GM12801 (cell line): ENCODE results near the gene SH3RF3.

ENCODE experiments used
- TF ChIP-seq, protein P1 (sequence below): IDR thresholded peaks from one replicate; pipeline ENCODE4 v1.5.1; 2011; ENCODE audit warnings: control low read depth; ENCODE audit not compliant: insufficient read length; ENCODE audit errors: extremely low read depth

SH3RF3 gene

GRCh38 chr2:109478906-109479493 is 350.0 kb downstream of the SH3RF3 start:
- TF ChIP-seq, protein P1, sequence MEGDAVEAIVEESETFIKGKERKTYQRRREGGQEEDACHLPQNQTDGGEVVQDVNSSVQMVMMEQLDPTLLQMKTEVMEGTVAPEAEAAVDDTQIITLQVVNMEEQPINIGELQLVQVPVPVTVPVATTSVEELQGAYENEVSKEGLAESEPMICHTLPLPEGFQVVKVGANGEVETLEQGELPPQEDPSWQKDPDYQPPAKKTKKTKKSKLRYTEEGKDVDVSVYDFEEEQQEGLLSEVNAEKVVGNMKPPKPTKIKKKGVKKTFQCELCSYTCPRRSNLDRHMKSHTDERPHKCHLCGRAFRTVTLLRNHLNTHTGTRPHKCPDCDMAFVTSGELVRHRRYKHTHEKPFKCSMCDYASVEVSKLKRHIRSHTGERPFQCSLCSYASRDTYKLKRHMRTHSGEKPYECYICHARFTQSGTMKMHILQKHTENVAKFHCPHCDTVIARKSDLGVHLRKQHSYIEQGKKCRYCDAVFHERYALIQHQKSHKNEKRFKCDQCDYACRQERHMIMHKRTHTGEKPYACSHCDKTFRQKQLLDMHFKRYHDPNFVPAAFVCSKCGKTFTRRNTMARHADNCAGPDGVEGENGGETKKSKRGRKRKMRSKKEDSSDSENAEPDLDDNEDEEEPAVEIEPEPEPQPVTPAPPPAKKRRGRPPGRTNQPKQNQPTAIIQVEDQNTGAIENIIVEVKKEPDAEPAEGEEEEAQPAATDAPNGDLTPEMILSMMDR = no peak

DNA sequence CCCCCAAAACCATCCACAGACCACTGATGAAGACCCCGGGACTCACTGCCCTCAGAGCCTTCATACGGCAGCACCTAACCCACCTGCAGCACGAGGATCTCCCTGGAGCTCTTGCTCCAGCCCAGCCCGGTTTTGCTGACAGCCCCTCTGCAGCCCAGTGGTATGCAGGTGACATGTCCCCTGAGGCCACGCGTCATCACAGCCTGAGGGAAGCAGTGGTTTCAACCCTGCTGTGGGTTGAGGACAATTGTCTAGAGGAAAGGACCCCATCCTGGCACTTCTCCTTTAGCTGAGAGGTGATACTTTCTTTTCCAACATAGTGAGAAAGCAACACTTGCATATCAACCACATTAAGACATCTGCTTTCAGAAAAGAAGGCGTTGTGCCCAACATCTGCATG is 350.8 kb downstream of the SH3RF3 start:
- TF ChIP-seq, protein P1 = no peak

DNA sequence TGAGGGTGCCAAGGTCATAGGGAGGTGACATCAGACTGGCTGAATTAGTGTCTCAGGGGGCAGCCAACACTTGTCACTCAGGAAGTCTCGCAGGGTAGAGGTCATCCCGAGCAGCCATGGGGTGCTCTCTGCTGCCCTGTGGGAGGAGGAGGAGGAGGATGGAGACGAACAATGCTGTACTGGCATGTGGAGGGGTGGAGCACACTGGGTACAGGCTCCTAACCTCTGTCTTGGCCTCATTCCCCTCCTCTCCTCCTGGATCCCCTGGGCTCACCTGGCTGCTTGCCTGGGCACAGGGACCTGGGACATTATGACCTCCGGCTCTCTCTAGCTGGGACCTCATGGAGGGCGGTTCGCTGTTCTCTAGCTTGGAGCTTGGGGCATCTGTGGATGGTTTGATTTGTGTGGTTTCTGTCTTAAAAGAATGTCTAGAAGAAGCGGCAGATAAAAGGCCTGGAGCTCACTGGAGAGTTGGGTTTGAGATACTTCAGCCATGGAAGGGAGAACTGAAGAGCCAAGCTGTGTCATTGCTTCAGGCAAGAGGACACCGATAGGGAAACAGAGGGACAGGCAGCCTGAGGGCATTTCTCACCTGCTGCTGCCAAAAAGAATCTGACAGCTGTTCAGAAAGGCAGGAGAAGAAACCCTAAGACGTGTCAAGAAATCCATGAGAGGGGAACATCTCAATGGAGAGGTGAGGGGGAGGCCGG is 351.6 kb downstream of the SH3RF3 start:
- TF ChIP-seq, protein P1 = no peak

DNA sequence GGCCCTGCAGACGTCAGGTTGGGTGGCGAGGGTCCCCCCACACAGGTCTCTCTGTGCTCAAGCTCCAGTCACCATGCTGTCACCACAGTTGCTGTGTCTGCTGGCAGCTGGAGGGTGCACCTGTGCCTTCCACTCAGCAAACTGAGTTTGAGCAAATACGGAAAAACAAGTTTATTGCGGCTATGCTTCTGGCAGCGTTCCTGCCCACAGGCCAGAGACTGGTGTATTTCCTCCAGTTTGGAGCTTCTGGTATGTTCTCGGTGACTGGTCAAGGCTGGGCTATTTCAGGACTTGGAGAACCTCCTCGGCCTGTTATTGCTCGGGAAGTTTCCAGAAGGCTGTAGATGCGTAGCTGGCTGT is 352.2 kb downstream of the SH3RF3 start:
- TF ChIP-seq, protein P1 = no peak

DNA sequence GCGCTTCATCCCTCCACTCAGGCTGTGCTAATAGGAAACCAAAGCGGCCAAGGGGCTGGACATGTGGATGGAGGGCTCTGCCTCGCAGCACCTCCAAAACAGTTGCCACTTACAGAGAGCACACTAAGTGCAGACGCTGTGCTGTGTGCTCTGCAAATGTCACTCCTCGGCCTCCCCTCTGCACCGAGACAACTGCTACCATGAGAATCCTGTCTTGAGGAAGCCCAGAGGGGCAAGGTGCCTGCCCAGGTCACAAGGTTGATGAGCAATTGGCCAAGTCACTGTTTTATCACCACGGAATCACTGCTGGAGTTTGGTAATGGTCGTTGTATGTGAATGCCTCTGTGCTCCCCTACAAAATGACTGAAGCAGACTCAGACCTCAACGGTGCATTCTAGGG is 352.6 kb downstream of the SH3RF3 start:
- TF ChIP-seq, protein P1 = no peak

GRCh38 chr2:109482361-109482861 is 353.4 kb downstream of the SH3RF3 start:
- TF ChIP-seq, protein P1 = no peak

DNA sequence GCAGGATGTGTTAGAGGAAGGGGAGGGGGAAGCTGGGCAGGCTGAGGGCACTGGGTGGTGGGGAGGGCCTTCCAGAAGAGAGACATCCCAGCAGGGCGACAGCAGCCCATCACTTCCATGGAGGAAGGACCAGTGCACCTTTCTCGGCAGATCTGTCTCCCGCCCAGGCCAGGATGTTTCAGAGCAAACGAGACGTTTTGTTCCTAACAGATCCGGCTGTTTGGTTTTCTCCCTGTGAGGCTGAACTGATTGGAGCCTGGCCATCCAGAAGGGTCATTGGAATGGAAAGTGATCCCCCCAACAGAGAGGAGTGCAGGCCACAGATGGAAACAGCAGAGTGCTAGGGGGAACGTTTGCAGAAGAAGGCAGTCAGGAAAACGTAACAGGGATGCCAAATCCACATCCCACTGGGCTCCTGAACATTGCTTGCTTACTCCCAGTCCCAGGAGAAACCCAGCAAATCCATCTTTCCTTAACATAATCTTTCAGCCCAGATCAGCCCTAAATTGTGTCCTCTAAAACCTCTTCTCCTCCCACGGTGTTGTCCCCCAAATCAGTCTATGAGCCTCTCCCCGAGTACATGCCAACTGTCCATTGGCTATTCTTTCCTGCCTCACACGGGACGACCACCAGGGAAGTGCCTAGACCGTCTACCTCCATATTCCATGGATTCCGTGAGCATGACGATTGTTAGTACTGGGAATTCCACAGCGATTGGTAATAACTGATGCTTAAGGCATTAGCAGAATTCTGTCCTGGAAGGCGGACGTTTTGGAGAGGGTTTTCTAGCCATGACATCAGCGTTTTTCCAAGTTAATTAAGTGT is 357.9 kb downstream of the SH3RF3 start:
- TF ChIP-seq, protein P1 = no peak
